K562 (cell line): ENCODE data around the gene PAQR8. TPM values are rescaled to one million over a fixed set of nuclear protein-coding genes. Genes with fewer than 3 reads are reported as not detected.

Source experiments
- ATAC-seq: fragments of 200-7000 bp; cut with Tn5 transposase; 3 replicates; pipeline ENCODE4 v1.9.1; 2020; ENCODE audit warnings: moderate library complexity
- BruUV-seq: library from RNA; stranded (reverse); fragments of 400-500 nt; replicated peaks from 2 replicates; lab custom pipeline; 2021; lab: Mats Ljungman, UMichigan
- CTCF ChIA-PET: fragments of 300-600 bp; formaldehyde crosslinking; extraction: SDS; loops from one replicate; lab custom pipeline; 2021; ENCODE audit warnings: low intra/inter-chr PET ratio; lab: Yijun Ruan, JAX
- POLR2A ChIA-PET: fragments of 300-600, 350-650 bp; sonication (Branson Sonifier 250); formaldehyde crosslinking; extraction: SDS; loops from one replicate; lab custom pipeline; 2021; ENCODE audit warnings: antibody characterized with exemption, inconsistent platforms; lab: Yijun Ruan, JAX
- DNase-seq, 4 experiments: peaks; one replicate each; pipeline versions ENCODE4 v3.0.0 to v3.0.0-alpha.2; 2011 to 2018; ENCODE audit warnings: low spot score in 3 of 4, mixed read lengths in 3 of 4; ENCODE audit errors: extremely low read depth in 1 of 4
- FAIRE-seq: peaks from 2 replicates; lab custom pipeline; 2011; peaks lifted over from hg19 to GRCh38; lab: Jason Lieb, UNC
- H2AFZ ChIP-seq: 2 replicates; pipeline ENCODE4 v1.6.0; 2011; ENCODE audit warnings: low read depth, low read length, control low read depth, inconsistent platforms
- H3K27ac ChIP-seq: fragments of 200-600 bp; 3 replicates; pipeline ENCODE4 v1.8.0; 2011; ENCODE audit warnings: low read depth, mild to moderate bottlenecking, control low read depth, inconsistent platforms, low read length, moderate library complexity, mixed read lengths; ENCODE audit errors: extremely low read depth
- H3K27me3 ChIP-seq, 2 experiments: fragments of 300-600 bp in 1 of 2; 2 replicates in 1 of 2; 3 replicates in 1 of 2; pipeline versions ENCODE4 v1.6.0 to v1.8.0; 2011; ENCODE audit warnings: inconsistent platforms in 2 of 2, low read length in 2 of 2, mild to moderate bottlenecking in 1 of 2, mixed read lengths in 1 of 2, moderate library complexity in 1 of 2; ENCODE audit not compliant: control insufficient read depth in 2 of 2, insufficient read depth in 2 of 2
- H3K36me3 ChIP-seq: fragments of 300-600 bp; 3 replicates; pipeline ENCODE4 v1.8.0; 2011; ENCODE audit warnings: mild to moderate bottlenecking, low read length, inconsistent platforms; ENCODE audit not compliant: control insufficient read depth, insufficient read depth
- H3K4me1 ChIP-seq, 2 experiments: fragments of 200-600 bp in 1 of 2; replicated peaks in 1 of 2; 2 replicates in 1 of 2; 3 replicates in 1 of 2; pipeline versions ENCODE4 v1.5.1 to v1.8.0; 2011; ENCODE audit warnings: inconsistent platforms in 2 of 2, low read length in 2 of 2, mild to moderate bottlenecking in 1 of 2, mixed read lengths in 1 of 2, moderate library complexity in 1 of 2; ENCODE audit not compliant: control insufficient read depth in 2 of 2, insufficient read depth in 2 of 2
- H3K4me2 ChIP-seq: 2 replicates; pipeline ENCODE4 v1.6.1; 2011; ENCODE audit warnings: low read length, control low read depth, inconsistent platforms, mixed read lengths; ENCODE audit not compliant: insufficient read depth
- H3K4me3 ChIP-seq: fragments of 200-600 bp; sonication (generic), shearing (Covaris generic); 2 replicates; pipeline ENCODE4 v1.5.1; 2016; ENCODE audit warnings: control low read depth, inconsistent platforms
- H3K79me2 ChIP-seq: fragments of 200-600 bp; 3 replicates; pipeline ENCODE4 v1.8.0; 2011; ENCODE audit warnings: low read length, inconsistent platforms; ENCODE audit not compliant: control insufficient read depth, insufficient read depth
- H3K9ac ChIP-seq, 2 experiments: 2 replicates each; pipeline versions ENCODE4 v1.6.0 to v1.6.1; 2011; ENCODE audit warnings: low read depth in 2 of 2, low read length in 2 of 2, control low read depth in 1 of 2, inconsistent platforms in 1 of 2, mild to moderate bottlenecking in 1 of 2, mixed read lengths in 1 of 2; ENCODE audit not compliant: insufficient read depth in 1 of 2
- H3K9me1 ChIP-seq: one replicate; pipeline ENCODE4 v1.6.0; 2011; ENCODE audit warnings: inconsistent platforms, mild to moderate bottlenecking, low read length, moderate library complexity; ENCODE audit not compliant: control insufficient read depth, insufficient read depth
- H3K9me3 ChIP-seq: replicated peaks from 2 replicates; pipeline ENCODE4 v1.5.1; 2011; ENCODE audit warnings: low read depth, low read length, inconsistent platforms; ENCODE audit not compliant: control insufficient read depth, insufficient read depth
- H4K20me1 ChIP-seq: replicated peaks from 2 replicates; pipeline ENCODE4 v1.6.1; 2011; ENCODE audit warnings: low read length, inconsistent platforms, mixed read lengths; ENCODE audit not compliant: control insufficient read depth, insufficient read depth
- AFF4 ChIP-seq: sonication (generic); formaldehyde crosslinking; IDR thresholded peaks from 2 replicates; pipeline ENCODE4 v1.8.0; 2023; ENCODE audit warnings: mild to moderate bottlenecking, missing genetic modification reagents
- ARID2 ChIP-seq: fragments of 450-650 bp; IDR thresholded peaks from 2 replicates; pipeline ENCODE4 v1.6.1; 2017; ENCODE audit warnings: antibody characterized with exemption, mild to moderate bottlenecking
- CHAMP1 ChIP-seq: fragments of 450-650 bp; IDR thresholded peaks from 2 replicates; pipeline ENCODE4 v1.6.1; 2016; ENCODE audit warnings: mild to moderate bottlenecking
- ESRRA ChIP-seq: fragments of 450-650 bp; IDR thresholded peaks from 2 replicates; pipeline ENCODE4 v1.6.1; 2014; ENCODE audit warnings: low read depth, mild to moderate bottlenecking, moderate library complexity, borderline replicate concordance
- GTF2F1 ChIP-seq: IDR thresholded peaks from 2 replicates; pipeline ENCODE4 v1.6.1; 2011; ENCODE audit warnings: low read depth, low read length, improper control_type of control experiment
- KDM2B ChIP-seq: fragments of 250-450 bp; sonication (Bioruptor Pico); IDR thresholded peaks from 2 replicates; pipeline ENCODE4 v1.8.0; 2021; ENCODE audit warnings: mild to moderate bottlenecking, moderate library complexity
- LEF1 ChIP-seq: fragments of 450-650 bp; IDR thresholded peaks from 2 replicates; pipeline ENCODE4 v1.6.1; 2016; ENCODE audit warnings: mild to moderate bottlenecking
- NFIC ChIP-seq: fragments of 450-650 bp; IDR thresholded peaks from 2 replicates; pipeline ENCODE4 v1.6.1; 2017; ENCODE audit warnings: mild to moderate bottlenecking, inconsistent platforms
- NKRF ChIP-seq: fragments of 450-650 bp; IDR thresholded peaks from 2 replicates; pipeline ENCODE4 v1.6.1; 2016; ENCODE audit warnings: borderline replicate concordance
- SMARCE1 ChIP-seq: fragments of 450-650 bp; IDR thresholded peaks from 2 replicates; pipeline ENCODE4 v1.7.1; 2016; ENCODE audit warnings: mild to moderate bottlenecking
- ZBTB43 ChIP-seq: sonication (generic); formaldehyde crosslinking; IDR thresholded peaks from 2 replicates; pipeline ENCODE4 v1.8.0; 2023; ENCODE audit warnings: mild to moderate bottlenecking, missing genetic modification reagents
- WGBS: fragments of 100-300 bp; shearing (Covaris generic); methylation state at CpG from one replicate; pipeline ENCODE4 v1.1.6; 2016; ENCODE audit warnings: low coverage, mixed read lengths; ENCODE audit not compliant: insufficient coverage; ENCODE audit errors: missing lambda C conversion rate; 5-methylcytosine and 5-hydroxymethylcytosine counted together
- in situ Hi-C: fragments of 300-500 bp; cut with MboI; formaldehyde crosslinking; loops from 4 replicates; pipeline ENCODE4 v1.15.0; 2018; ENCODE audit warnings: inconsistent platforms, mixed read lengths
- intact Hi-C: fragments of 100-400 bp; cut with micrococcal nuclease; formaldehyde crosslinking; loops from 2 replicates; pipeline ENCODE4 v1.14.2; 2022
- polyA plus RNA-seq, 8 experiments: library from polyadenylated mRNA; depleted of rRNA in 4 of 8; stranded (reverse) in 5 of 8; unstranded in 3 of 8; fragments of >200 nt; fragmentation: Nextera tagmentation in 2 of 8; fragmentation: Illumina TruSeq in 1 of 8; extraction: Ambion mirVana in 2 of 8; extraction: Trizol in 1 of 8; gene quantifications; 2 replicates each; pipeline versions ENCODE4 v1.2.1 to v1.2.3, GENCODE V29; 2011 to 2014; ENCODE audit warnings: inconsistent platforms in 1 of 8, missing spikeins in 1 of 8
- total RNA-seq, 7 experiments: library from RNA; depleted of rRNA in 6 of 7; stranded (reverse); fragments of >200 nt in 6 of 7; fragmentation: Illumina TruSeq in 2 of 7; extraction: Trizol in 2 of 7; gene quantifications; 2 replicates each; pipeline versions ENCODE4 v1.2.1 to v1.2.3, GENCODE V29; 2011 to 2021; ENCODE audit warnings: low replicate concordance in 1 of 7

The PAQR8 gene
- total and polyA plus RNA-seq, 9 of the 15 experiments (the other 6 are each of a cell fraction or from before 2014, with no cell fraction given), result 1.4 to 10.2 (median 3.5) TPM

GRCh38 chr6:52415333-52415732 is 53.4 kb downstream of the PAQR8 start:
- no TSS peak for BruUV-seq
- Histone ChIP-seq H3K27ac (no peak overlapping the region), H3K9me1 (no peaks in the 10 kb centered on the region), H2AFZ (no peak overlapping the region; the same call in 1 of the 2 replicates), H3K79me2 (peaks cover under 1% of the 10 kb centered on the region; the same call in 2 of the 3 replicates), H3K4me1 (peaks cover 19 to 29% of the 10 kb centered on the region in 2 experiments), H3K27me3 (no peaks in the 10 kb centered on the region; a peak in 2 of 5 replicates), H3K4me2 (no peak overlapping the region), H3K4me3 (no peak overlapping the region), H4K20me1 (no peaks in the 10 kb centered on the region), H3K36me3 (no peaks in the 10 kb centered on the region), H3K9me3 (no peaks in the 10 kb centered on the region), H3K9ac (no peak overlapping the region)
- ATAC-seq (no peak), FAIRE-seq (no peak), DNase-seq (no peak)
- intact Hi-C loops (loop anchor here (5.0 to 10.0 kb wide), 4 partner anchors 162 to 1069 kb away; partner anchors contain the start of genes GSTA4 and TRAM2), in situ Hi-C loops (loop anchor here (5.0 to 25.0 kb wide), 3 partner anchors 182 to 1072 kb away; no protein-coding TSS in a partner anchor)
- 24% methylated on average over 1 of the region's 1 CpG for WGBS
- ChIA-PET CTCF (interaction anchor here (1.1 to 4.8 kb wide), 3 partner anchors 8 to 247 kb away, joined by 3 to 74 read pairs (median 4); no protein-coding TSS in a partner anchor), POLR2A (interaction anchor here (0.7 to 1.4 kb wide), 3 partner anchors 24 to 424 kb away, joined by 3 read pairs; no protein-coding TSS in a partner anchor)
- no peak for TF ChIP-seq CHAMP1
- TF ChIP-seq LEF1, result no peak
- no peak for TF ChIP-seq SMARCE1
- no peak for TF ChIP-seq ARID2
- no peak for TF ChIP-seq NFIC
- TF ChIP-seq ESRRA, result no peak
- TF ChIP-seq AFF4 (CRISPR knock-in tag), result no peak
- TF ChIP-seq NKRF, result no peak
- no peak for TF ChIP-seq GTF2F1
- TF ChIP-seq ZBTB43, result no peak
- TF ChIP-seq KDM2B (CRISPR knock-in tag), result no peak
